ENCODE measurements around the gene ELF1.

Gene ELF1

GRCh38 chr13:41006978-41007743, 12.0 kb downstream of the ELF1 start:
- H3K4me3 ChIP-seq (ENCODE audit: low read length), result peak overlapping the region; percentile 70; the same call in 1 of the 2 replicates
- TF ChIP-seq ZNF274 (IDR thresholded peaks at IDR 0.05; ENCODE audit: low read depth, low read length), result no peak

- no peak for TF ChIP-seq ZNF274 (IDR thresholded peaks at IDR 0.05; ENCODE audit: low read depth, low read length)
- H3K4me3 ChIP-seq (ENCODE audit: low read length), result peak overlapping the region; percentile 45; the same call in 1 of the 2 replicates
Observed at GRCh38 chr13:41006306-41006705, 12.8 kb downstream of the ELF1 start.

GRCh38 chr13:41005704-41006103, 13.4 kb downstream of the ELF1 start:
- TF ChIP-seq ZNF274 (IDR thresholded peaks at IDR 0.05; ENCODE audit: low read depth, low read length), result no peak
- H3K4me3 ChIP-seq (ENCODE audit: low read length), result no peak overlapping the region; the same call in 1 of the 2 replicates

- no peak overlapping the region; the same call in 1 of the 2 replicates for H3K4me3 ChIP-seq (ENCODE audit: low read length)
- TF ChIP-seq ZNF274 (IDR thresholded peaks at IDR 0.05; ENCODE audit: low read depth, low read length), result no peak
Observed at GRCh38 chr13:41004875-41005693, 14.0 kb downstream of the ELF1 start.

GRCh38 chr13:41002606-41003005, 16.5 kb downstream of the ELF1 start:
- TF ChIP-seq ZNF274 (IDR thresholded peaks at IDR 0.05; ENCODE audit: low read depth, low read length), result no peak
- no peak overlapping the region for H3K4me3 ChIP-seq (ENCODE audit: low read length)

- TF ChIP-seq ZNF274 (IDR thresholded peaks at IDR 0.05; ENCODE audit: low read depth, low read length), result no peak
Observed at GRCh38 chr13:41001695-41002094, 17.4 kb downstream of the ELF1 start.

GRCh38 chr13:40999416-40999815, 19.7 kb downstream of the ELF1 start:
- H3K4me3 ChIP-seq (ENCODE audit: low read length), result no peak overlapping the region

More at GRCh38 chr13:41001695-41002094, 17.4 kb downstream of the ELF1 start:
- no peak overlapping the region for H3K4me3 ChIP-seq (ENCODE audit: low read length)

GRCh38 chr13:40996426-40997092, 22.6 kb downstream of the ELF1 start:
- H3K4me3 ChIP-seq (ENCODE audit: low read length), result no peak overlapping the region; the same call in 1 of the 2 replicates
- TF ChIP-seq ZNF274 (IDR thresholded peaks at IDR 0.05; ENCODE audit: low read depth, low read length), result no peak

More at GRCh38 chr13:40999416-40999815, 19.7 kb downstream of the ELF1 start:
- TF ChIP-seq ZNF274 (IDR thresholded peaks at IDR 0.05; ENCODE audit: low read depth, low read length), result no peak

GRCh38 chr13:40995997-40996396, 23.1 kb downstream of the ELF1 start:
- no peak overlapping the region for H3K4me3 ChIP-seq (ENCODE audit: low read length)
- no peak for TF ChIP-seq ZNF274 (IDR thresholded peaks at IDR 0.05; ENCODE audit: low read depth, low read length)

- no peak for TF ChIP-seq ZNF274 (IDR thresholded peaks at IDR 0.05; ENCODE audit: low read depth, low read length)
- peak overlapping the region; percentile 40 for H3K4me3 ChIP-seq (ENCODE audit: low read length)
Observed at GRCh38 chr13:40994581-40995230, 24.4 kb downstream of the ELF1 start.

GRCh38 chr13:40993987-40994386, 25.1 kb downstream of the ELF1 start:
- TF ChIP-seq ZNF274 (IDR thresholded peaks at IDR 0.05; ENCODE audit: low read depth, low read length), result no peak
- H3K4me3 ChIP-seq (ENCODE audit: low read length), result peak overlapping the region; percentile 40; the same call in 1 of the 2 replicates

- no peak overlapping the region; the same call in 1 of the 2 replicates for H3K4me3 ChIP-seq (ENCODE audit: low read length)
- TF ChIP-seq ZNF274 (IDR thresholded peaks at IDR 0.05; ENCODE audit: low read depth, low read length), result no peak
Observed at GRCh38 chr13:40992678-40993518, 26.2 kb downstream of the ELF1 start.
